Neural cell (in vitro differentiated cells): ENCODE results near the gene XPNPEP3.

Experiments used
- CTCF ChIP-seq: fragments of 450-650 bp; IDR thresholded peaks from 2 replicates; pipeline ENCODE4 v1.5.1; 2014; ENCODE audit warnings: antibody characterized with exemption, mild to moderate bottlenecking, moderate library complexity; ENCODE audit not compliant: poor library complexity, severe bottlenecking
- EZH2 ChIP-seq: fragments of 200-600, 300-800 bp; shearing (Covaris generic), sonication (generic); IDR thresholded peaks from 2 replicates; pipeline ENCODE4 v1.6.1; 2014; ENCODE audit warnings: antibody characterized with exemption, low read length, borderline replicate concordance, mild to moderate bottlenecking; ENCODE audit not compliant: insufficient read depth, poor library complexity, severe bottlenecking
- POLR2AphosphoS5 ChIP-seq: IDR thresholded peaks from 2 replicates; pipeline ENCODE4 v1.6.1; 2012
- RAD21 ChIP-seq: fragments of 450-650 bp; conservative IDR thresholded peaks from 2 replicates; pipeline ENCODE4 v1.6.1; 2014; ENCODE audit warnings: antibody characterized with exemption, mild to moderate bottlenecking, moderate library complexity
- SMC3 ChIP-seq: fragments of 450-650 bp; conservative IDR thresholded peaks from 2 replicates; pipeline ENCODE4 v1.6.1; 2014; ENCODE audit warnings: antibody characterized with exemption, mild to moderate bottlenecking, moderate library complexity; ENCODE audit not compliant: poor library complexity
- TAF1 ChIP-seq: IDR thresholded peaks from 2 replicates; pipeline ENCODE4 v1.6.1; 2012; ENCODE audit warnings: low read depth
- TF ChIP-seq, protein P1 (sequence below): IDR thresholded peaks from 2 replicates; pipeline ENCODE4 v1.6.1; 2012; ENCODE audit warnings: borderline replicate concordance

DNA sequence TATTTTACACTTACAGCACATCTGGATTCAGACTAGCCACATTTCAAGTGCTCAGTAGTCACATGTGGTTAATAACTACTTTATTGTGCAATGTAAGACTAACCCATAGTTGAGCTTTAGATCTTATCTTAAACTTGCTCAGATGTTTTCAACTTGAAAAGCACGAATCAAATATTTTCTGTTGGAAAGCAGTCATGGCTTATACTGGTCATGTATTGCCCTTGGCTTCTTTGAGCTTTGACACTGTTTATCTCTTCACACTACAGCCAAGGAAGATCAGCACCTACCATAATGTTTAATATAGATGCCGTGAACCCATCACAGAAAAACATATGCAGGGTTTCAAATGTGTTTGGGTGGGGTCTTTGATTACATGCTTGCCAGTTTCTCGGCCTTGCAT is 98.6 kb downstream of the XPNPEP3 start:
- no peak for TF ChIP-seq CTCF
- no peak for TF ChIP-seq TAF1
- no peak for TF ChIP-seq EZH2
- TF ChIP-seq POLR2AphosphoS5, result no peak
- TF ChIP-seq, protein P1, sequence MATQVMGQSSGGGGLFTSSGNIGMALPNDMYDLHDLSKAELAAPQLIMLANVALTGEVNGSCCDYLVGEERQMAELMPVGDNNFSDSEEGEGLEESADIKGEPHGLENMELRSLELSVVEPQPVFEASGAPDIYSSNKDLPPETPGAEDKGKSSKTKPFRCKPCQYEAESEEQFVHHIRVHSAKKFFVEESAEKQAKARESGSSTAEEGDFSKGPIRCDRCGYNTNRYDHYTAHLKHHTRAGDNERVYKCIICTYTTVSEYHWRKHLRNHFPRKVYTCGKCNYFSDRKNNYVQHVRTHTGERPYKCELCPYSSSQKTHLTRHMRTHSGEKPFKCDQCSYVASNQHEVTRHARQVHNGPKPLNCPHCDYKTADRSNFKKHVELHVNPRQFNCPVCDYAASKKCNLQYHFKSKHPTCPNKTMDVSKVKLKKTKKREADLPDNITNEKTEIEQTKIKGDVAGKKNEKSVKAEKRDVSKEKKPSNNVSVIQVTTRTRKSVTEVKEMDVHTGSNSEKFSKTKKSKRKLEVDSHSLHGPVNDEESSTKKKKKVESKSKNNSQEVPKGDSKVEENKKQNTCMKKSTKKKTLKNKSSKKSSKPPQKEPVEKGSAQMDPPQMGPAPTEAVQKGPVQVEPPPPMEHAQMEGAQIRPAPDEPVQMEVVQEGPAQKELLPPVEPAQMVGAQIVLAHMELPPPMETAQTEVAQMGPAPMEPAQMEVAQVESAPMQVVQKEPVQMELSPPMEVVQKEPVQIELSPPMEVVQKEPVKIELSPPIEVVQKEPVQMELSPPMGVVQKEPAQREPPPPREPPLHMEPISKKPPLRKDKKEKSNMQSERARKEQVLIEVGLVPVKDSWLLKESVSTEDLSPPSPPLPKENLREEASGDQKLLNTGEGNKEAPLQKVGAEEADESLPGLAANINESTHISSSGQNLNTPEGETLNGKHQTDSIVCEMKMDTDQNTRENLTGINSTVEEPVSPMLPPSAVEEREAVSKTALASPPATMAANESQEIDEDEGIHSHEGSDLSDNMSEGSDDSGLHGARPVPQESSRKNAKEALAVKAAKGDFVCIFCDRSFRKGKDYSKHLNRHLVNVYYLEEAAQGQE, result no peak
- no peak for TF ChIP-seq SMC3
- TF ChIP-seq RAD21, result no peak
